ENCODE results near the gene MED9.

- no peak for TF ChIP-seq POLR2A (IDR thresholded peaks at IDR 0.05; ENCODE audit: low read length)
- TF ChIP-seq GATA1 (IDR thresholded peaks at IDR 0.05; ENCODE audit: low read depth, low read length), result no peak
Observed at GRCh38 chr17:17468217-17469010, 8.4 kb upstream of the MED9 start.

Data from erythroblast (primary cell).